GM21619 (cell line): ENCODE measurements around the gene MMP15.
"Not testable (repeated sequence)": the region's sequence is repeated elsewhere in the genome, so short reads cannot be mapped to it uniquely, and the experiment has no call there.

Source experiments
- ATAC-seq: cut with Tn5 transposase; IDR thresholded peaks from one replicate; pipeline ENCODE4 v1.9.1; 2021; ENCODE audit not compliant: unreplicated experiment

The MMP15 gene

DNA sequence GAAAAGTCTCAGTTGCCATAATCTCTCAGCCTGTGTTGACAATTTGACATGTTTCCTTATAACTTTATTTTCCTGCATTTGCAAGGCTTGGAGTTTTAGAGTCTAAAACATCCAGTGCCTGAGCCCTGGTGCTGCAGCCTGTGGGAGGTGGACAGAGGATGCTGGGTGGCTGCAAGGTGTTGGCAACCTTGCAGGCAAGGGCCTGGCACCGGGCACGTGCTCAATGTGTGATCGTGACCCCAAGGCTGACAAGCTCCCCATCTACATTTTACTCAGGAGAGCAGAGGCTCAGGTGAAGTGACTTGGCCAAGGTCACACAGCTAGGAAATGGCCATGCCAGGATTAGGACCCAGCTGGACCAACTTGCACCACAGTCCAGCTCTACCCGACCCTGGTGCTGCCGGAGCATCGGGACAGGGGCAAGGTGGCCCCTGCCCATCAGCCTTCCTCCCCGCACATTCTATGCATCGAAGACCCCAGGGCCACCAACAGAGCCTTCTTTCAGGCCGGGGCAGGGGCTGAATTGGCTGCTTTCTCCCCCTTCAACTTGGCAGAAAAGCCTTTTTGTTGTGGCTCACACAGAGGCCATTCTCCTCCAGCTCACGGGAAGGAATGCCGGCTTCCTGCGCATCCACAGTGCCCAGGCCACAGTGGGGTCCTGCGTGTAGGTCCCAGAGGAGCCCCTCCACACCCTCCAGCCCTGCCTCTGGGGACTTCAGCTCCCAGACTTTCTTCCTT lies 23.1 kb downstream of the MMP15 start:
- ATAC-seq: no peak

DNA sequence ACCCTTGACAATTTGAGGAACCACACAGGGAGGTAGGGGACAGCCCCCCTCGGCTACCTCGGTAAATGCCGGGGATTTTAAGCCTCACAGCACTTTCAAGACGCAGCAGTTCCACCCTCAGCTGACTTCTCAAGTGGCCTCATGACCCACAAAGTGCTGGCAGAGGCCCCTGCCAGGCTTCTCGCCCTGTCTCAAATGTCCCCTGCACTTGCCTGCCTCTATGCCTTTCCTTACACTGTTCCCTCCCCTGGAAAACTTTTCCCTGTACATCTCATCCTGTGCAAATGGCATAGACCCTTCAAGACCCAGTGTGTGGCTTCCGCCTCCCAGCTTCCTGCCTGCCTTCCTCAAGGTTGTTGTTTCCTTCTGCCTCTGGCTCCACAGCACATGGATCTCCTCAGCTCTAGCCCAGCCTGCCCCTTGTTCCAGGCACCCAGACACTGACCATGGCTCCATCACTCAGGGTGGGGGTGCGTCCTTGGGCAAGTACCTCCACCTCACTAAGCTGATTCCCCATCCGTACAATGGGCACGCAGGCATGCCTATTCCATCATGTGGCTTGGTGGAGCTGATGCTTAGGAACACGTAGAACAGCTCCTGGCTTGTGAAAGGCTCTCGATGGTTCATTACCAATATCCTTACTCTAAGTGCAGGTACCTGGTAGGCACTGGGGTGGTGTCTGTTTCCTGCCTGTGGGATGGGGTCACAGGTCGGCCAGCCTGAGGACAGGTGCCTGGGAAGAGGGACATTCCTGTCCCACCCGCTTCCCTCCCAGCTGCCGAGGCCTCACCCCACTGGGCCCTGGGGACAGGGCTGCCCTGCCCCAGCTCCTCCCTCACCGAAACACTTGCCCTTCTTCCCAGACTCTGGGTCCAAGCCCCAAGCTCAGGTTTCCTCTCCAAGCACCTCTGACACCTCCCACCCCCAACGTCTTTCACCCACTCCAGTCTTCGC lies 24.0 kb downstream of the MMP15 start:
- no peak for ATAC-seq

DNA sequence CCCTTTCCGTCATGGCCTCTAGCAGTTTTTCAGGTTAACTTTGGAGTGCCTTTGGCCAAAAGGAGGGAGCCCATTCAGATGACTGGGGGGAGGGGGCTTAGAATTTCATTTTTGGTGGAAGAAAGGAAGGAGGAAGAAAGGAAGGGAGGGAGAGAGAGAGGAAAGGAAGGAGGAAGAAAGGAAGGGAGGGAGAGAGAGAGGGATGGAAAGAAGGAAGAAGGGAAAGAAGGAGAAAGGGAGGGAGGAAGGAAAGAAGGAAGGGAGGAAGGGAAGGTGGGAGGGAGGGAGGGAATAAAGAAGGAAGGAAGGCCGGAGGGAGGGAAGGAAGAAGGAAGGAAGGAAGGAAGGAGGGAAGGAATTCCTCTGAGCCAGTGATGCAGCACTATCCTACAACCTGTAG lies 25.7 kb downstream of the MMP15 start:
- no peak for ATAC-seq

DNA sequence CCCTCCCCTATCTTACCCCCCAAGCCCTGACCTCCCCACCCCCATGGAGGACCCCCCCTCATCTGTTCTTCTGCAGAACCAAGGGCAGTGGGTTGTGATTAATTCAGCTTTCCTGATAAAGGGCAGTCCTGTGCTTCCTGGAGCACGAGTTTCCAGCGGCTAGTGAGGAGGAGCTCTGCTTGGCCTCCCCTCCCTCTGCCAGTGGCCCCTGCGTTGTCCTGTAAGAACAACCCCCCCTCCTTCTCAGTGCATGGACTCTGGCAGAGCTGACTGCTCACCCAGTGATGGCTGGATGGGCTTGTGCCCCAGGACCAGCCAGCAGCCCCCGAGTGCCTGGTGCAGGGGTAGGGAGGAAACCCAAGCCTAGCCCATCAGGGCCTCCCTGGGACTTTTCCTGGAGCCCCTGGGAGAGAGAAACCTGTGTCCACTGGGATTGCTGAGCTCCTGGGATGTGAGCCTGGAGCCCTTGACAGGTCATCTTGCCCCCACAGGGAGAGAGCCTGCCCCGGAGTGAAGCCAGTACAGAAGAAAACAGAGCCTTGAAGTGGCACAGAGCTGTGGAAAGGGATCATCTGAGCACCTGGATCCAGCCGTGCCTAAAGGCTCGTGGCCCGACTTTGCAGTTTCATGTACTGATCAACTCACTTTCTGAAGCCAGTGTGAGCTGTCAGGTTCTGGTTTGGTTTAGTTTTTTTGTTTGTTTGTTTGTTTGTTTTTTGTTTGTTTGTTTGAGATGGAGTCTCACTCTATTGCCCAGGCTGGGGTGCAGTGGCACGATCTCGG lies 26.5 kb downstream of the MMP15 start:
- ATAC-seq: no peak

DNA sequence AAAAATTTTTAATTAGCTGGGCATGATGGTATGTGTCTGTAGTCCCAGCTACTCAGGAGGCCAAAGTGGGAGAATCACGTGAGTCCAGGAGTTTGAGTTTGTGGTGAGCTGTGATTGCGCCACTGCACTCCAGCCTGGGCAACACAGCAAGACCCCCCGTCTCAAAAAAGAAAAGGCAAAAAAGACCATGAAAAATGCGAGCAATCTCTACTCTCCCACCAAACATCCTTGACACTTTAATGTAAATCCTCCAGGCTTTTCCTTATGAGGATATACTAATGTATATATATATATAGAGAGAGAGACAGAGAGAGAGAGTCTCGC lies 28.1 kb downstream of the MMP15 start:
- no peak for ATAC-seq

DNA sequence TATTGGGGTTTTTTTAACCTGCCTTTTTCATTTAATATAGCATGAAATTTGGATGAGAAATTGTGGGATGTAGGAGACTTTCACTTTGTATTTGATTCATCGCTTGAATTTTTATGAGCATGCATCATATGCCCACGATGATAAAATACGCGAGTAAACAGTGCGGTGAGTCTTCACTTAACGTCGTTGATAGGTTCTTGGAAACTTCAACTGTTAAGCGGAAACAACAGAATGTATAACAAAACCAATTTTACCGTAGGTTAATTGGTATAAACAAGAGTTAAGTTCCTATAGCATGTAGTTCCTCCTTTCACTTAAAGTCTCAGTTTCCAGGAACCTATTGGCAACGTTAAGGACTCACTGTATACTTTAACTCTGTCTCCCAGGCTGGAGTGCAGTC lies 28.7 kb downstream of the MMP15 start:
- ATAC-seq: no peak

DNA sequence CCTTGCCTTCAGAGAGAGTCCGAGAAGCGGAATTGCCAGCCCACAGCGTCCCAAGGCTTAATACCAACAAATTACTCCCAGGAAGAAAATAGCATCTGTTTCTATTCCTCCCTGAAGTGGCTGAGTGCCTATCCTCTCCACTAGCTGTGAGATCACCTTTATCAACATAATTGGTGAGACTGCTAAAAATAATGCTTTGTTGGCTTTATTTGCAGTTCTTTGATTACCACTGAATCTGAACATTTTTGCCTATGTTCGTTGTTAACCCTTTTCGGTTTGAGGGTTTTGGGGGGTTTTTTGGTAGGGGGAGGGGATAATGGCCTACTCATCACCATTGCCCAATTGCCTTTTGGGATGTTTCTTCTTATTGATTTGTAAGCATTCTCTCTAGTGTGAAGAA lies 31.0 kb downstream of the MMP15 start:
- ATAC-seq: no peak

DNA sequence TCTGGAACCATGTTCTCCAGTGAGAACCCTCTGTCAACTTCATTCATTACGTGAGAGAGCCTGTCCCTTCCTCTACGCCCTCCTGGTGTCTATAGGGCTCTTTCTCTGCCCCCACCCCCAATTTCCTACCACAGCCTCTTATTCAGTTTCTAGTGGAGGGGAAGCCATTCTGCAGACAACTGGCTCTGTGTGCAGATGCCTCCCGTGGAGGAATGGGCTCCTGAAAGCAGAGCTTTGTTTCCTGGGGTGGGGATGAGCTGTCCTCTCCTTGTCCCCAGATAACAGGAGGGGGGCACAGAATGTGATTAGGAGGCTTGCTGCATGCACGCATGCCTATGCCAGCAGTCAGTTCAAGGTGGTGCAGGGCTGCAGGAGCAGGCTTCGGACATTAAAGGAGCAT lies 31.6 kb downstream of the MMP15 start:
- ATAC-seq: no peak

DNA sequence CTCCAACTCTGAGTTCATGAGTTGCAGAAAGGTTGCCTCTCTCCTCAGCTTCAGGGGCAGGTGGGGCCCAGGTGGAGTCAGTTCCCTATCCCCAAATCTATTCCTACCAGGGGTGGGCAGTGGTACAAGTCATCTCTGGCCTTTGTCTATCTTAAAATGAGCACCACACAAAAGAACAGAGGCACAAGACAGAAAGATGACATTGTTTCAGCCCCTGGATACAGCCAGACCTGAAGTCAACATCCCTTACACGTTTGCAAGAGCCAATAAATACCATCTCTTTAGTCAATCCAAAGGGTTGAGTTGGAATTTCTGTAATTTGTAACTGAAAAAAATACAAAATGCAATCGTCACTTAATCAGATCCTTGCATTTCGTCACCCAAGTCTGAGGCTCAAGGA lies 32.2 kb downstream of the MMP15 start:
- ATAC-seq: no peak

DNA sequence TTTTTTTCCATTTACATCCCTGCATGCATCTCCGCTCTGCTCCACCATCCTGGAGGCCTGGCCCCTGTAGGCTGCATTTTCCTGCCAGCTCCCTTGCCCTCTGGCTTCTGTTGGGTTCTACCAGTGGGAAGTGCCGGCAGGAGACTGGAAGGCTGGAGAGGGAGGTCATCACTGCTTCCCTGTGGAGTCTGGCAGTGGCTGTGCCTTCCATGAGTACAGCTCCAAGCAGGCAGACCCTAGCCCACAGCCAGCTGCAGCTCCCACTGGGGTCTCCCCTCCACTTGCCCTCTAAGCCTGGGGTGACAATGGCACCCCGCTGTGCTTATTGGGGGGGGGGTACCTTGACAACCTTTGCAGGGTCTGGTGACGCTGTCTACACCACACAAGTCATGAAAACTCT lies 37.3 kb downstream of the MMP15 start:
- ATAC-seq: no peak

DNA sequence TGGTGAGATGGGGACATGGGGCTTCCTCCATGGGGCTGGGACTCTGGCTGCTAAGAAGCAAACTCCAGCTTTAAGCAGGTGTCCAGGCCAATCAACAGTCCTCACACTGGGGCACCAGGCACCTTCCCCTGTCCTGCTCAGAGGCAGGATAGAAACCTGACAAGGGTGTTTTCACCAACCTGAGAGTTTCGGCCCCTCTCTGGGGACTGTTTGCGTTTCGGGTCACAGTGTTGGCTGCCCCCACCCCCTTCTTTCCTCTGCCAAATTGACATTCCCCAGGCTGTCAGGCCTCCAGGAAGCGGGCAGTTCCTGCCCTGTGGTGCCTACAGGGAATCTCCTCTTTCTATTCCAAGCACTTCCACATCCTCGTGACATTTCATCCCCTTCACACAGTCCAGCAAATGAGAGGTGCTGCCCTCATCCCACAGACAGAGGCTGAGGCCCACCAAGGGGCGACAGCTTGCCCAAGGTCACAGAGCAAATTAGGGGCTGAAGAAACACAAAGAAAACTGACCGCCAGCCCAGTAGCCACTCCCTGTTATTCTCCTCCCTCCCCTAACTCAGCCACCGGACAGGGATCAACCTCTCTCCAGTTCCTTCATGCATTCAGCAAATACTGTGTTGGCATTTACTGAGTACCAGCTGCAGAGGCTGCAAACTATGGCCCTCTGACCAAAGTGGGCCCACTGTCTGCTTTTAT lies 38.0 kb downstream of the MMP15 start:
- no peak for ATAC-seq

DNA sequence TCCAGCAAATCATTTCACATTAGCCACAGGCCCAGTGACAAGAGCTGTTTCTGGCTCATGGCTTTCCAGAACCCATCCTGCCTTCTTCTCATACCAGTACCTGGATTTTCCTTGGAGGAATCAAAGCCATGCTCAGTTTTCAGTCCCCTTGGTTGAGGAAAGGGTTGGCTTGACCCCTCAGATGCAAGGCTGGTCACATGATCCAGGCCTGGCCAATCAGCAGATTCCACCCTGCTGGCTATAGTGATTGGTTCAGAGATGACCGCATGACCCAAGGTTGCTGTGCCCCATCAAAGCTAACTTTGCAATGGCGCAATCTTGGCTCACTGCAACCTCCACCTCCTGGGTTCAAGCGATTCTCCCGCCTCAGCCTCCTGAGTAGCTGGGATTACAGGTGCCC lies 45.0 kb downstream of the MMP15 start:
- ATAC-seq: no peak

DNA sequence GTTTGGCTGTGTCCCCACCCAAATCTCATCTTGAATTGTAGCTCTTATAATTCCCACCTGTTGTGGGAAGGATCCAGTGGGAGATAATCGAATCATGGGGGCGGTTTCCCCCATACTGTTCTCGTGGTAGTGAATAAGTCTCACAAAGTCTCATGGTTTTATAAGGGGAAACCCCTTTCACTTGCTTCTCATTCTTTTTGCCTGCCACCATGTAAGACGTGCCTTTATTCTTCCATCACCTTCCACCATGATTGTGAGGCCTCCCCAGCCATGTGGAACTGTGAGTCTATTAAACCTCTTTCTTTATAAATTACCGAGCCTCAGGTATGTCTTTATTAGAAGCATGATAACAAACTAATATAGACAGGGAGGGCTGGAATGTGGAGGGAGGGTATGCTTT lies 46.6 kb downstream of the MMP15 start:
- ATAC-seq: not testable (repeated sequence)

DNA sequence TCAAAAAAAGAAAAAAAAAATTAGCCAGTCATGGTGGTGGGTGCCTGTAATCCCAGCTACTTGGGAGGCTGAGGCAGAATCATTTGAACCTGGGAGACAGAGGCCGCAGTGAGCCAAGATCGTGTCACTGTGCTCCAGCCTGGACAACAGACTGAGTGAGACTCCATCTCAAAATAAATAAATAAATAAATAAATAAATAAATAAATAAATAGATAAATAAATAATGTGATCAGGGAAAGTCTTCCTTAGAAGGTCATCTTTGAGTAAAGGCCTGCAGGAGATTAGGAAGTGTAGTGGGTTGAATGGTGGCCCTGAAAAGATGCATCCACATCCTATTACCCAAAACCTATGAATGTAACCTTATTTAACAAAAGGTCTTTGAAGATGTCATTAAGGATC lies 47.5 kb downstream of the MMP15 start:
- not testable (repeated sequence) for ATAC-seq

DNA sequence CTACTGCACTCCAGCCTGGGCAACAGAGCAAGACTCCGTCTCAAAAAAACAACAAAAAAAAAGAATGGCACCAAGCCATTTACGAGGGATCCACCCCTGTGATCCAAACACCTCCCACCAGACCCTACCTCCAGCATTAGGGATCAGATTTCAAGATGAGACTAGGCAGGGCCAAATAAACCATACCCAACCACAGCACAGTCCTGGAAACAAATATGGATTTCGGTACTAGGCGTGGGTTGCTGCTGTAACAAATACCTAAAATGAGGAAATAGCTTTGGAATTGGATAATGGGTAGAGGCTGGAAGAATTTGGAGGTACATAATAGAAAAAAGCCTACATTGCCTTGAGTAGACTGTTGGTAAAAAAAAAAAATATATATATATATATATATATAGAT lies 49.1 kb downstream of the MMP15 start:
- ATAC-seq: no peak

DNA sequence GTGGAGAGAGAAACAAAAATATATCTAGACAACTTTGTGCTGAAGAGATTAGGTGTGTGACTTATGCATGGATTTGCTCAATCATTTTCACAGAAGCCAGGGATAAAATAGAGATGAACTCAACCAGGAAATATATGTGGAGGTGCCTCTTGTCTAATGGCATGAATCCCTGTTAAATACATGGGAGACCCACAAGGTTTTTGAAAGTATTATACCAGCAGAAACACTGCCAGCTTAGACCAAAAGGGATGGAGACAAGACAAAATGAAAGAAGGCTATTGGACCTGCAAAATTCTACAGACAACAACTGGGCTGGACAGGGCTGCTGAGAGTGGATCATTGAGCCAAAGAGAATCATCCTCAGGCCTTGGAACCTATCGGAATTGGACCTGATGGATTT lies 51.0 kb downstream of the MMP15 start:
- no peak for ATAC-seq

DNA sequence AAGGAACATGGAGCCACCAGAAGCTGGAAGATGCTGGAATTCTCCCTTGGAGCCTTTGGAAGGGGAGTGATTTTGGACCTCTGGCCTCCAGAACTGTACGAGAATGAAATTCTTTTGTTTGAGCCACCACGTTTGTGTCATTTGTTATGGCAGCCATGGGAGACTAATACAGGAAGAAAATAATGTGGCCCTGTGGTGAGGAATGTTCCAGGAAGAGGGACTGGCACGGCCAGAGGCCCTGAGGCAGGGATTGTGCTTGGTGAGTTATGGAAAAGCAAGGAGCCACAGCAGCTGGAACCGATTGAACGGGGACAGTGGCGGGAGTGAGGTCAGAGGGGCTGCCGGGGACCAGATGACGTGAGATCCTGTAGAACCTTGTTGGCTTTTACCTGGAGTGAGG lies 52.2 kb downstream of the MMP15 start:
- ATAC-seq: no peak

DNA sequence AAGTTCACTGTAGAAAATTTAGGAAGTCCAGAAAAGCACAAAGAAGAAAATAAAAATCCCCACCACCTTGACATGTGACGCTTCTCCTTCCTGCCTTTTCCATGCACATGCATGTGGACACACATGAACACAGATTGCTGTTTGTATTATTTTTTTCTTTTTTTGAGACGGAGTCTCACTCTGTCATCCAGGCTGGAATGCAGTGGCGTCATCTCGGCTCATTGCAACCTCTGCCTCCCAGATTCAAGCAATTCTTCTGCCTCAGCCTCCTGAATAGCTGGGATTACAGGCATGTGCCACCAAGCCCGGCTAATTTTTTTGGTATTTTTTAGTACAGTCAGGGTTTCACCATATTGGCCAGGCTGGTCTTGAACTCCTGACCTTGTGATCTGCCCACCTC lies 55.1 kb downstream of the MMP15 start:
- ATAC-seq: not testable (repeated sequence)

DNA sequence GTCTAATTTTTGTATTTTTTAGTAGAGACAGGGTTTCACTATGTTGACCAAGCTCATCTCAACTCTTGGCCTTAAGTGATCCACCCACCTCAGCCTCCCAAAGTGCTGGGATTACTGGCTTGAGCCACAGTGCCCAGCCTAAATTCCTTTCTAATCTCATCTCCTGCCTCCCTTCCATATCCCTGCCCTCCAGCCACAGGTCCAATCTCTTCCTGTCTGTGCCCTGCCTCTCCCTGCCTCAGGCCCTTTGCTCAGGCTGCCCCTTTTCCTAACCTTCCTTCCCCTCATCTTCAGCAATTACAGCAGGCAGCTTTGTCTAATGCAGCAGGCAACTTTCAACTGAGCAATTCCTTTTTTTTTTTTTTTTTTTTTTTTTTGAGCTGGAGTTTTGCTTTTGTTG lies 56.8 kb downstream of the MMP15 start:
- no peak for ATAC-seq

DNA sequence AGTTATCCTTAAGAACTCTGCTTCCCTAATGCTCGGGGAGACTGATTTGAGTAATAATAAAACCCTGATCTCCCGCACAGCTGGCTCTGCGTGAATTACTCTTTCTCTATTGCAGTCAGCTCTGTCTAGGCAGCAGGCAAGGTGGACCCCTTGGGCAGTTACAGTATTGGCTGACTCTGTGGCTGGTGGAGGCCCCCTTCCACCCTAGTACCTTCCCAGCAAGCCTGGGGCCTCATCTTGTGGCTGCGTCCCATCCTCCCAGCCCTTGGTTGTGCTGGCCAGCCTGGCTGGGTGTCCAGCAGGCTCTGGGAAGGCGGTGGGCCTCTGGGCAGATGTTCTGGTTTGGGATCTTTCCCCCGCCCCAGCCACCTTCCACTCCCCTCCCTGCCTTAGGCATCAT lies 59.1 kb downstream of the MMP15 start:
- no peak for ATAC-seq

DNA sequence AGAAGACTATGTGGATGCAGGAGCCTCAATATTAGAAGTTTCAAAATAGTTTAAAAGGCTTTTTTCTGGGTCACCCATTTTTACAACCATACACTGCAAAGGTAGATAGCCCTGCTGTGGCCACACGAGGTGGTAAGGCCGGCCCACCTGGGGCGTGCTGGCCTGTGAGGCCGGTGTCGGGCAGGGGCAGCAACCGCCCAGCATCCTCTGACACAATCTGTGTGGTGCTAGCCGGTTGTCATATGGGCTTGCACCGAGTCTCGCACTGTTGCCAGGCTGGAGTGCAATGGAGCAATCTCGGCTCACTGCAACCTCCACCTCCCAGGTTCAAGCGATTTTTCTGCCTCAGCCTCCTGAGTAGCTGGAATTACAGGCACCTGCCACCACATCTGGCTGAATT lies 59.6 kb downstream of the MMP15 start:
- no peak for ATAC-seq
